BJ (cell line): ENCODE data around the gene NFU1. TPM values are rescaled to one million over a fixed set of nuclear protein-coding genes. Genes with fewer than 3 reads are reported as not detected.
A peak's percentile ranks its signal among the peaks of the same experiment; 100 is the strongest.

Source experiments
- CTCF ChIA-PET: fragments of 350-600 bp; formaldehyde crosslinking; extraction: SDS; loops from one replicate; lab custom pipeline; 2021; ENCODE audit warnings: antibody characterized with exemption, inconsistent platforms; lab: Yijun Ruan, JAX
- POLR2A ChIA-PET: fragments of 300-600 bp; sonication (Branson Sonifier 250); formaldehyde crosslinking; extraction: SDS; loops from one replicate; lab custom pipeline; 2021; ENCODE audit warnings: antibody characterized with exemption; lab: Charles Lee
- DNase-seq: peaks from one replicate; pipeline ENCODE4 v3.0.0-alpha.2; 2011; ENCODE audit warnings: low read depth
- H3K27me3 ChIP-seq: 2 replicates; pipeline ENCODE4 v1.6.0; 2011; ENCODE audit warnings: low read length; ENCODE audit not compliant: control insufficient read depth, insufficient read depth
- H3K36me3 ChIP-seq: 2 replicates; pipeline ENCODE4 v1.5.1; 2011; ENCODE audit warnings: low read length; ENCODE audit not compliant: control insufficient read depth, insufficient read depth
- H3K4me3 ChIP-seq: 2 replicates; pipeline ENCODE4 v1.5.1; 2011; ENCODE audit warnings: low read depth, mild to moderate bottlenecking, control low read depth, low read length
- polyA minus RNA-seq: library from RNA; depleted of rRNA, polyadenylated mRNA; stranded (reverse); fragments of >200 nt; gene quantifications from 2 replicates; pipeline ENCODE4 v1.2.3, GENCODE V29; 2011; rRNA and poly(A)+ RNA removed
- polyA plus RNA-seq: library from polyadenylated mRNA; depleted of rRNA; stranded (reverse); fragments of >200 nt; gene quantifications from 2 replicates; pipeline ENCODE4 v1.2.3, GENCODE V29; 2011; rRNA removed
- TF ChIP-seq, protein P1 (sequence below): IDR thresholded peaks from 2 replicates; pipeline ENCODE4 v1.5.1; 2011; ENCODE audit warnings: low read depth, mild to moderate bottlenecking, control low read depth, inconsistent platforms, low read length, moderate library complexity; ENCODE audit not compliant: insufficient read depth

NFU1 gene
- polyA plus RNA-seq, result 13.0 and 40.1 TPM in 2 replicates
- 4.3 and 4.7 TPM in 2 replicates for polyA minus RNA-seq

- Histone ChIP-seq H3K36me3 (no peaks in the 10 kb centered on the region), H3K4me3 (peak within 1 kb of the TSS; percentile 80), H3K27me3 (no peaks in the 10 kb centered on the region)
- ChIA-PET CTCF (interaction anchor here (0.6 to 1.6 kb wide), 22 partner anchors 9 to 524 kb away, joined by 3 to 6 read pairs (median 3); partner anchors contain the start of genes AAK1 and ANTXR1), POLR2A (no interaction called here)
- peak; percentile 82 for DNase-seq
- TF ChIP-seq, protein P1, sequence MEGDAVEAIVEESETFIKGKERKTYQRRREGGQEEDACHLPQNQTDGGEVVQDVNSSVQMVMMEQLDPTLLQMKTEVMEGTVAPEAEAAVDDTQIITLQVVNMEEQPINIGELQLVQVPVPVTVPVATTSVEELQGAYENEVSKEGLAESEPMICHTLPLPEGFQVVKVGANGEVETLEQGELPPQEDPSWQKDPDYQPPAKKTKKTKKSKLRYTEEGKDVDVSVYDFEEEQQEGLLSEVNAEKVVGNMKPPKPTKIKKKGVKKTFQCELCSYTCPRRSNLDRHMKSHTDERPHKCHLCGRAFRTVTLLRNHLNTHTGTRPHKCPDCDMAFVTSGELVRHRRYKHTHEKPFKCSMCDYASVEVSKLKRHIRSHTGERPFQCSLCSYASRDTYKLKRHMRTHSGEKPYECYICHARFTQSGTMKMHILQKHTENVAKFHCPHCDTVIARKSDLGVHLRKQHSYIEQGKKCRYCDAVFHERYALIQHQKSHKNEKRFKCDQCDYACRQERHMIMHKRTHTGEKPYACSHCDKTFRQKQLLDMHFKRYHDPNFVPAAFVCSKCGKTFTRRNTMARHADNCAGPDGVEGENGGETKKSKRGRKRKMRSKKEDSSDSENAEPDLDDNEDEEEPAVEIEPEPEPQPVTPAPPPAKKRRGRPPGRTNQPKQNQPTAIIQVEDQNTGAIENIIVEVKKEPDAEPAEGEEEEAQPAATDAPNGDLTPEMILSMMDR, result peak; percentile 82
Measured at GRCh38 chr2:69436938-69437750, at the start of gene NFU1. Gene NFU1 (minus strand): TSS chr2:69437435. CDS start chr2:69437422, 13 bp downstream.

DNA sequence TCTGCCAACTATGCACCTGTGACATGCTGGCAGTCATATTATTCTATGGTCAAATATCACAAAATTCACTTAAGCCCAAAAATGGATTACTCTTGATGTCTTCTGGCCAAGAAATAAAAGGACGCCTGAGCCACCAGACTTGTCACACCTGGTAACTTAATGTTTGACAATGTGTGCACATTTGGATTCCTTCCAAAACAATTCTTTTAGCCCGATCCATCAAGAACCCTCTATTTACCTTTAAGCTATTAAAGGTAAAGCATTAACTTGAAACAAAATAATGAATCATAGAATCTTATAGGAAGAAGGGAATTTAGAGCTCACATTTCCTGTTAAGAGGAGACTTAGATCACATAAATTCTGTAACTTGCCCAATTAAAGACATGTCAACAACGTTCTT, 46.5 kb upstream of the NFU1 start:
- ChIA-PET POLR2A (no interaction called here), CTCF (no interaction called here)
- TF ChIP-seq, protein P1, result no peak
- Histone ChIP-seq H3K4me3 (no peak overlapping the region), H3K27me3 (no peaks in the 10 kb centered on the region), H3K36me3 (peaks cover 6% of the 10 kb centered on the region)
- no peak for DNase-seq

- ChIA-PET CTCF (no interaction called here), POLR2A (no interaction called here)
- peaks cover 6% of the 10 kb centered on the region for H3K36me3 ChIP-seq
- TF ChIP-seq, protein P1, result no peak
- H3K27me3 ChIP-seq, result no peaks in the 10 kb centered on the region
- no peak for DNase-seq
- H3K4me3 ChIP-seq, result no peak overlapping the region
Measured at GRCh38 chr2:69483024-69483423, 45.8 kb upstream of the NFU1 start.

- TF ChIP-seq, protein P1, result no peak
- Histone ChIP-seq H3K36me3 (peaks cover 6% of the 10 kb centered on the region), H3K4me3 (no peak overlapping the region), H3K27me3 (no peaks in the 10 kb centered on the region)
- DNase-seq, result no peak
- ChIA-PET POLR2A (no interaction called here), CTCF (no interaction called here)
Measured at GRCh38 chr2:69482471-69482870, 45.2 kb upstream of the NFU1 start.

DNA sequence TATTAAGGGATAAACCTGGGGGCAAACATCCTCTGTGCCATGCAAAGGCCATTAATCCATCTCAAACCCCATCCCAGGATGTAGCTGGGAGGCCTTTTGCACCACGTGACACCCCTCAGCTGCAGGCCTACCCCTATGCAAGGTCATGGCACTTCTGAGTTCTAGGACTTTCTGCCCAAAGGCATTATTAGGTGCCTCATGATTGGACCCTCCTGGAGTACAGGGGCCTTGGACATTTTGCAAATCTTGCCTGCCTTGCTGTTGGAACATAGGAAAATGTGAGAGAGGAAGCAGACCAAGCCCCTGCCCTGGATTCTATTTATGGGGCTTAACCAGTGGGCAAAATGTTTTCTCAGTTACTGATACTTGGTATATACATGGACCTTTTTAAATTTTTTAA, 44.2 kb upstream of the NFU1 start:
- Histone ChIP-seq H3K4me3 (no peak overlapping the region), H3K36me3 (peaks cover 6% of the 10 kb centered on the region), H3K27me3 (no peaks in the 10 kb centered on the region)
- ChIA-PET POLR2A (no interaction called here), CTCF (no interaction called here)
- DNase-seq, result no peak
- TF ChIP-seq, protein P1, result no peak
